Measurements from ENCODE around the gene ADAMTS10.
"Not testable (repeated sequence)": the region's sequence is repeated elsewhere in the genome, so short reads cannot be mapped to it uniquely, and the experiment has no call there.

Gene ADAMTS10

GRCh38 chr19:8626842-8627241, 16.3 kb upstream of the ADAMTS10 start:
- no peak for DNase-seq (ENCODE audit: low read depth)
- no peak overlapping the region for H3K4me3 ChIP-seq (ENCODE audit: control insufficient read depth, low read depth, low read length)
- no peak for TF ChIP-seq CTCF (conservative IDR thresholded peaks at IDR 0.05; ENCODE audit: control insufficient read depth, insufficient read depth, low read depth, low read length)

GRCh38 chr19:8622886-8623285, 12.4 kb upstream of the ADAMTS10 start:
- not testable (repeated sequence) for DNase-seq (ENCODE audit: low read depth); H3K4me3 ChIP-seq (ENCODE audit: control insufficient read depth, low read depth, low read length)

GRCh38 chr19:8618751-8619150, 8.2 kb upstream of the ADAMTS10 start:
- no peak for DNase-seq (ENCODE audit: low read depth)
- no peak for TF ChIP-seq CTCF (conservative IDR thresholded peaks at IDR 0.05; ENCODE audit: control insufficient read depth, insufficient read depth, low read depth, low read length)
- no peak overlapping the region for H3K4me3 ChIP-seq (ENCODE audit: control insufficient read depth, low read depth, low read length)

- no peak for TF ChIP-seq CTCF (conservative IDR thresholded peaks at IDR 0.05; ENCODE audit: control insufficient read depth, insufficient read depth, low read depth, low read length)
- H3K4me3 ChIP-seq (ENCODE audit: control insufficient read depth, low read depth, low read length) = no peak overlapping the region
- DNase-seq (ENCODE audit: low read depth) = no peak
These were observed 7.5 kb upstream of the ADAMTS10 start for GRCh38 chr19:8617984-8618383.

GRCh38 chr19:8617325-8617724, 6.8 kb upstream of the ADAMTS10 start:
- not testable (repeated sequence) for DNase-seq (ENCODE audit: low read depth)

GRCh38 chr19:8616861-8617260, 6.3 kb upstream of the ADAMTS10 start:
- TF ChIP-seq CTCF (conservative IDR thresholded peaks at IDR 0.05; ENCODE audit: control insufficient read depth, insufficient read depth, low read depth, low read length) = no peak
- H3K4me3 ChIP-seq (ENCODE audit: control insufficient read depth, low read depth, low read length) = no peak overlapping the region
- no peak for DNase-seq (ENCODE audit: low read depth)

More at GRCh38 chr19:8617325-8617724, 6.8 kb upstream of the ADAMTS10 start:
- H3K4me3 ChIP-seq (ENCODE audit: control insufficient read depth, low read depth, low read length) = not testable (repeated sequence)

- peak; percentile 49 for DNase-seq (ENCODE audit: low read depth)
- H3K4me3 ChIP-seq (ENCODE audit: control insufficient read depth, low read depth, low read length) = no peak overlapping the region
- TF ChIP-seq CTCF (conservative IDR thresholded peaks at IDR 0.05; ENCODE audit: control insufficient read depth, insufficient read depth, low read depth, low read length) = peak; percentile 92
These were observed 5.5 kb upstream of the ADAMTS10 start for GRCh38 chr19:8615813-8616596.

- peak; percentile 35 for DNase-seq (ENCODE audit: low read depth)
- no peak for TF ChIP-seq CTCF (conservative IDR thresholded peaks at IDR 0.05; ENCODE audit: control insufficient read depth, insufficient read depth, low read depth, low read length)
- H3K4me3 ChIP-seq (ENCODE audit: control insufficient read depth, low read depth, low read length) = no peak overlapping the region
These were observed 4.5 kb upstream of the ADAMTS10 start for GRCh38 chr19:8615024-8615423.
